Body of pancreas (tissue), 4 donors: ENCODE results near the gene ISG20L2. TPM values are rescaled to one million over a fixed set of nuclear protein-coding genes. Genes with fewer than 3 reads are reported as not detected.

Source experiments
- ATAC-seq: fragments of 150-250 bp; one replicate; pipeline ENCODE4 v1.9.1; 2016
- DNase-seq, 4 donors: peaks; one replicate each; pipeline ENCODE4 v3.0.0-alpha.2; 2019
- H3K27ac ChIP-seq, 4 donors: fragments of 200-600 bp; sonication (generic); 1 replicate in 3 of 4; 2 replicates in 1 of 4; pipeline versions ENCODE4 v1.5.1 to v1.6.1; 2016 to 2019; ENCODE audit warnings: mild to moderate bottlenecking in 1 of 4, mixed read lengths in 1 of 4, moderate library complexity in 1 of 4
- H3K27me3 ChIP-seq, 2 donors: fragments of 200-600 bp; sonication (generic); one replicate each; pipeline ENCODE4 v1.6.0; 2016; ENCODE audit warnings: mild to moderate bottlenecking in 1 of 2
- H3K36me3 ChIP-seq, 2 donors: fragments of 200-600 bp; sonication (generic); replicated peaks in 1 of 2; 2 replicates each; pipeline ENCODE4 v1.5.1; 2016; ENCODE audit warnings: low read depth in 2 of 2; ENCODE audit not compliant: insufficient read depth in 1 of 2
- H3K4me1 ChIP-seq: fragments of 200-600 bp; sonication (generic); one replicate; pipeline ENCODE4 v1.6.0; 2016
- H3K4me3 ChIP-seq, 2 donors: fragments of 200-600 bp; sonication (generic); 1 replicate in 1 of 2; 2 replicates in 1 of 2; pipeline ENCODE4 v1.5.1; 2016 to 2019
- H3K9me3 ChIP-seq, 3 donors: fragments of 200-600 bp; sonication (generic); 1 replicate in 2 of 3; 2 replicates in 1 of 3; pipeline ENCODE4 v1.5.1; 2016
- POLR2A ChIP-seq, 3 donors: fragments of 450-650 bp; IDR thresholded peaks; one replicate each; pipeline ENCODE4 v1.6.1; 2016; ENCODE audit warnings: antibody characterized with exemption in 3 of 3, mild to moderate bottlenecking in 2 of 3
- WGBS, 2 donors: methylation state at CpG; one replicate each; pipeline ENCODE4 v1.1.5; 2017; 5-methylcytosine and 5-hydroxymethylcytosine counted together
- intact Hi-C: fragments of 100-400 bp; cut with DNase I; formaldehyde crosslinking; loops from one replicate; pipeline ENCODE4 v1.15.1; 2023
- total RNA-seq, 2 donors: library from RNA; depleted of rRNA; stranded (reverse); fragments of >200 nt; gene quantifications; one replicate each; pipeline ENCODE4 v1.1.0, GENCODE V29; 2016
- TF ChIP-seq, protein P1 (sequence below), 7 experiments: fragments of 450-650 bp in 4 of 7; fragments of 200-600 bp in 3 of 7; sonication (generic) in 3 of 7; IDR thresholded peaks; one replicate each; pipeline ENCODE4 v1.5.1; 2016 to 2019; ENCODE audit warnings: antibody characterized with exemption in 7 of 7

The ISG20L2 gene
- total RNA-seq, 2 donors from 2014 or later: 11.9 to 14.3 TPM

DNA sequence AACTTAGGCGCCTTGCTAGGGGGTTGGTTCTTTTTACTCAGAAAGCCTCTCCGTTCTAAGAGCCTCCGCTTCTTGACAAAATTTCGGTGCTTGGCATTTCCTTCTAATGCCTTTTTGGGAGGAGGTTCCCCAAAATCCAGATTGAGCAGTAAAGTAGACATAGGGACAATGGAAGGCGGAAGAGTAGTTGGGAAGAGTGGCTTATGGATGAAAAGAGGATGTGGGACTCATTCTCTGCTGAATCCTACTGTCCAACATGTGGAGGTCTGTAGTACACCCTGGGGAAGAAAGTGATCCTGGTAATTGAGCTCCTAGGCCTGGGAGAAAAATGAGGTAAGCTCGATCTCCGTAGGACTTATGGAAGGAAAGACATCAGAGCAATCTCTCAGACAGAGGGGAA lies 1.1 kb downstream of the ISG20L2 start:
- Histone ChIP-seq H3K27me3 (no peaks in the 10 kb centered on the region), H3K4me1 (peaks cover 50% of the 10 kb centered on the region), H3K4me3 (peak overlapping the region; percentile 46 to 85), H3K27ac (peak overlapping the region in 3 of 4 donors; percentile 93 to 97 (median 96)), H3K36me3 (peaks cover 0 to 10% of the 10 kb centered on the region in 2 donors), H3K9me3 (no peaks in the 10 kb centered on the region)
- DNase-seq (no peak), ATAC-seq (no peak)
- WGBS, 2 donors: 40 to 55% methylated on average over 7 of the region's 7 CpGs
- intact Hi-C loops: no loop called here
- TF ChIP-seq, protein P1, sequence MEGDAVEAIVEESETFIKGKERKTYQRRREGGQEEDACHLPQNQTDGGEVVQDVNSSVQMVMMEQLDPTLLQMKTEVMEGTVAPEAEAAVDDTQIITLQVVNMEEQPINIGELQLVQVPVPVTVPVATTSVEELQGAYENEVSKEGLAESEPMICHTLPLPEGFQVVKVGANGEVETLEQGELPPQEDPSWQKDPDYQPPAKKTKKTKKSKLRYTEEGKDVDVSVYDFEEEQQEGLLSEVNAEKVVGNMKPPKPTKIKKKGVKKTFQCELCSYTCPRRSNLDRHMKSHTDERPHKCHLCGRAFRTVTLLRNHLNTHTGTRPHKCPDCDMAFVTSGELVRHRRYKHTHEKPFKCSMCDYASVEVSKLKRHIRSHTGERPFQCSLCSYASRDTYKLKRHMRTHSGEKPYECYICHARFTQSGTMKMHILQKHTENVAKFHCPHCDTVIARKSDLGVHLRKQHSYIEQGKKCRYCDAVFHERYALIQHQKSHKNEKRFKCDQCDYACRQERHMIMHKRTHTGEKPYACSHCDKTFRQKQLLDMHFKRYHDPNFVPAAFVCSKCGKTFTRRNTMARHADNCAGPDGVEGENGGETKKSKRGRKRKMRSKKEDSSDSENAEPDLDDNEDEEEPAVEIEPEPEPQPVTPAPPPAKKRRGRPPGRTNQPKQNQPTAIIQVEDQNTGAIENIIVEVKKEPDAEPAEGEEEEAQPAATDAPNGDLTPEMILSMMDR (IDR thresholded peaks at IDR 0.05): no peak
- no peak for TF ChIP-seq POLR2A (IDR thresholded peaks at IDR 0.05)

DNA sequence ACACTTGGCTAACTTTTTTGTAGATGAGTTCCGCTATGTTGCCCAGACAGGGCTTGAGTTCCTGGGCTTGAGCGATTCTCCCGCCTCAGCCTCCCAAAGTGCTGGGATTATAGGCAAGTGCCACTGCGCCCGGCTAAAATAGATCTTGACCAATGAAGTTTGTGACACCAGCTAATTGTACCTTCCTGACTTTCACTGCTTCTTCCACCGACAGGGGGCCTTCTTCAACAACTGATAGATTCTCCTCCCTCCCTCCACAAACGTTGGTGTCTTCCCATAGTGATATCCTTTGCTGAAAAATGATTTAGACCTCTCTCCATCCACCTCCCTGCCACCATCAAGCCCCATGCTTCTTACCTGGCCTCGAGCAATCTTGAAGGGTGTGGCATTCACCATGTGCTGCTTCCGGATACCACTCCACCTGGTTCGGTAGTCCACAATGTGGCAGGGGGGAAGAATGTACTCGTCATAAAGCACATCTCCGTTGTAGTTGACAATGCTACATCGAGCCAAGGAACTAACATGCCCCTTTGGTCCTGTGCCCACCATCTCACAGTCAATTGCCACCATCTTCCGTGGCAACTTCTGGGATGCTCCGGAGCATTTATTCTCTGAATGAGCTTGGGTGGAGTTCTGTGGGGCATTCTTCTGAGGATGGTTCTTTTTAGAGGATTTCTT lies 1.9 kb downstream of the ISG20L2 start:
- DNase-seq (peak in 3 of 4 donors; percentile 48 to 64 (median 61)), ATAC-seq (no peak)
- WGBS, 2 donors: 29 to 35% methylated on average over 14 to 15 of the region's 15 CpGs
- Histone ChIP-seq H3K4me1 (peaks cover 50% of the 10 kb centered on the region), H3K27ac (no peak overlapping the region), H3K36me3 (peaks cover 0 to 10% of the 10 kb centered on the region in 2 donors), H3K4me3 (no peak overlapping the region), H3K9me3 (no peaks in the 10 kb centered on the region), H3K27me3 (no peaks in the 10 kb centered on the region)
- TF ChIP-seq POLR2A (IDR thresholded peaks at IDR 0.05): no peak
- TF ChIP-seq, protein P1 (IDR thresholded peaks at IDR 0.05): peak in 6 of 7 experiments; percentile 23 to 57 (median 44)
- intact Hi-C loops: no loop called here

DNA sequence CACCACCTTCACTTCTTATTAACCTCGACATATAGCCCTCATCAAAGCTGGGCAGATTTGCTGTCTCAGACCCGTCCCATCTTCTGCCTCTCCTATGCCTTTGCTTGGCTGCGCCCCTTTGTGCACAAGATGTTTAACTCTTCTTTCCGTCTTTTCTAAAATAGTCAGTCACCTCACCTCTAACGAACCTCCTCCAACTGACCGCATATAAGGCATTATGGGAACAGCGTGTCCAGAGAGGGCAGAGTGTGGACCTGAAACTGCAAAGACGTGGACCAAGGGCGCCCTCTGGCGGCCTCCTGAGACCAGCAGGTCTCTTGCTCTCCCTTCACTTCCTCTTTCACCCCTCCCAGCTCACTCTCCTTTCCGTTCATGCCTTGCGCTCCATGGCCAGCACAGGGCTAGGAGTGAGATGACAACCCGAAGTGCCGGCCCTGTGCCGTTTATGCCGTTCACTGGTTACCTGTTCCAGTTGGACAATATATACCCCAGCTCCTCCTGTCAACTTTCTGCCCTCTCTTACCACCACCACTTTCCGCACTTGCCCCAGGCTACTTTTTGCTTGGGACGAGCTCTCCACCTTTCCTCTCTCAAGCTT lies 2.8 kb downstream of the ISG20L2 start:
- Histone ChIP-seq H3K4me1 (peaks cover 50% of the 10 kb centered on the region), H3K4me3 (no peak overlapping the region), H3K27me3 (no peaks in the 10 kb centered on the region), H3K36me3 (peaks cover 0 to 13% of the 10 kb centered on the region in 2 donors), H3K27ac (peak overlapping the region in 2 of 4 donors; percentile 1 to 38), H3K9me3 (no peaks in the 10 kb centered on the region)
- intact Hi-C loops: no loop called here
- TF ChIP-seq POLR2A (IDR thresholded peaks at IDR 0.05): no peak
- TF ChIP-seq, protein P1 (IDR thresholded peaks at IDR 0.05): peak; percentile 85 to 96 (median 91)
- ATAC-seq: peak; percentile 70
- WGBS, 2 donors: 12 to 13% methylated on average over 18 of the region's 18 CpGs
- peak; percentile 88 to 94 (median 92) for DNase-seq

DNA sequence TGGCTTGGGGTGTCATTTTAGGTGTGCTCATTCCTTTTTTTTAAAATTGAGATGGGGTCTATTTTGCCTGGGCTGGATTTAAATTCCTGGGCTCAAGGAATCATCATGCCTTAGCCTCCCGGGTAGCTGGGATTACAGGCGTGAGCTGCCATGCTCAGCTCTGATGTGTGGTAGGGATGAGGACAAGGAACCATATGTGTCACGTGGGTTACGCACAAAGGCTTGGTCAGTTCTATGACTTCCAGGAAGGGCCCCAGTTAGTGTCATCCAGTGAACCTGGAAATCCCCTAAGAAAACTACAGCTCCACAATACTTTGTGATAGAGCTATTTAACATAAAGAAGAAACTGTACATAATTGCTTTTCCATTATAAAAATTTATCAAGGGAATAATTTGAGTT lies 7.0 kb downstream of the ISG20L2 start:
- peaks cover 23% of the 10 kb centered on the region for H3K4me1 ChIP-seq
- TF ChIP-seq, protein P1 (IDR thresholded peaks at IDR 0.05): no peak
- no peak for TF ChIP-seq POLR2A (IDR thresholded peaks at IDR 0.05)
- peaks cover 0 to 13% of the 10 kb centered on the region in 2 donors for H3K36me3 ChIP-seq
- H3K9me3 ChIP-seq: no peaks in the 10 kb centered on the region
- no peak overlapping the region for H3K4me3 ChIP-seq
- intact Hi-C loops: loop anchor here (5.0 kb wide), 1 partner anchor 34 kb away; no protein-coding TSS in a partner anchor
- 86 to 95% methylated on average over 4 of the region's 4 CpGs for WGBS, 2 donors
- H3K27me3 ChIP-seq: no peaks in the 10 kb centered on the region
- DNase-seq (no peak), ATAC-seq (no peak)
- H3K27ac ChIP-seq: no peak overlapping the region
